HAP-1 (cell line): ENCODE data around the gene WDR70.
"Not testable (repeated sequence)": the region's sequence is repeated elsewhere in the genome, so short reads cannot be mapped to it uniquely, and the experiment has no call there.

ENCODE experiments used
- DNase-seq, 2 experiments: peaks; one replicate each; pipeline ENCODE4 v3.0.0-alpha.2; 2016 to 2020; ENCODE audit warnings: low spot score in 2 of 2
- H3K27me3 ChIP-seq: fragments of 250-450 bp; sonication (Bioruptor Pico); 2 replicates; pipeline ENCODE4 v1.5.1; 2020; ENCODE audit warnings: low read depth, mild to moderate bottlenecking, moderate library complexity
- H3K36me3 ChIP-seq: fragments of 250-450 bp; sonication (Bioruptor Pico); replicated peaks from 2 replicates; pipeline ENCODE4 v1.5.1; 2020; ENCODE audit warnings: mild to moderate bottlenecking
- H3K4me1 ChIP-seq: fragments of 250-450 bp; sonication (Bioruptor Pico); 2 replicates; pipeline ENCODE4 v1.5.1; 2020; ENCODE audit warnings: mild to moderate bottlenecking
- H3K4me3 ChIP-seq: fragments of 250-450 bp; sonication (Bioruptor Pico); 2 replicates; pipeline ENCODE4 v1.5.1; 2020; ENCODE audit warnings: mild to moderate bottlenecking, moderate library complexity
- H3K9me3 ChIP-seq: fragments of 250-450 bp; sonication (Bioruptor Pico); 2 replicates; pipeline ENCODE4 v1.5.1; 2020; ENCODE audit warnings: mild to moderate bottlenecking, moderate library complexity
- in situ Hi-C: fragments of 300-500 bp; cut with MboI; formaldehyde crosslinking; loops from 3 replicates; pipeline ENCODE4 v1.14.3; 2020; ENCODE audit warnings: low sequenced_read_pairs, inconsistent platforms, mixed read lengths

Gene WDR70

DNA sequence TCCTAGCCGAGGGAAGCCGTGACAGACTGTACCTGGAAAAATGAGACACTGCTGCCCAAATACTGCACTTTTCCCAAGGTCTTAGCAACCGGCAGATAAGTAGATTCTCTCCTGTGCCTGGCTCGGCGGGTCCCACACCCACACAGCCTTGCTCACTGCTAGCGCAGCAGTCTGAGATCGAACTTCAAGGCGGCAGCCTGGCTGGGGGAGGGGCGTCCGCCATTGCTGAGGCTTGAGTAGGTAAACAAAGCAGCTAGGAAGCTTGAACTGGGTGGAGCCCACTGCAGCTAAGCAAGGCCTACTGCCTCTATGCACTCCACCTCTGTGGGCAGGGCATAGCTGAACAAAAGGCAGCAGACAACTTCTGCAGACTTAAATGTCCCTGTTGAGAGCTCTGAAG, 309.8 kb downstream of the WDR70 start:
- DNase-seq, H3K4me3 ChIP-seq, in situ Hi-C loops: not testable (repeated sequence)

DNA sequence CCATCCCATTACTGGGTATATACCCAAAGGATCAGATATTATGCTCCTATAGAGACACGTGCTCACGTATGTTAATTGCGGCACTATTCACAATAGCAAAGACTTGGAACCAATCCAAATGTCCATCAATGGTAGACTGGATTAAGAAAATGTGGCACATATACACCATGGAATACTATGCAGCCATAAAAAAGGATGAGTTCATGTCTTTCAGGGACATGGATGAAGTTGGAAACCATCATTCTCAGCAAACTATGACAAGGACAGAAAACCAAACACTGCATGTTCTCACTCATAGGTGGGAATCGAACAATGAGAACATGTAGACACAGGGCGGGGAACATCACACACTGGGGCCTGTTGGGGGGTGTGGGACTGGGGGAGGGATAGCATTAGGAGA, 315.2 kb downstream of the WDR70 start:
- H3K9me3 ChIP-seq, H3K36me3 ChIP-seq, H3K4me1 ChIP-seq, in situ Hi-C loops, DNase-seq, H3K4me3 ChIP-seq, H3K27me3 ChIP-seq: not testable (repeated sequence)

More for the DNA sequence above, 309.8 kb downstream of the WDR70 start:
- H3K27me3 ChIP-seq, H3K36me3 ChIP-seq, H3K4me1 ChIP-seq, H3K9me3 ChIP-seq: not testable (repeated sequence)

DNA sequence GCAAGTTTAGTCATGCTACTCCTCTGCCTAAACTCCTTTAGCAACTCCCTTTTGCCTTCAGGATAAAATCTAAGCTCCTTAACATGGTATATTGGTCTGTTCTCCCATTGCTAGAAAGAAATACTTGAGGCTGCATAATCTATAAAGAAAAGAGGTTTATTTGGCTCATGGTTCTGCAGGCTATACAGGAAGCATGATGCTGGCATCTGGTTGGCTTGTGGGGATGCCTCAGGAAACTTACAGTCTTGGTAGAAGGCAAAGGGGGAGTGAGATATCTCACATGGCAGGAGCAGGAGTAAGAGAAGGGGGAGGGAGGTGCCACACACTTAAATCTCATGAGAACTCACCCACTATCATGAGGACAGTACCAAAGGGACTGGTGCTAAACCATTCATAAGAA, 315.7 kb downstream of the WDR70 start:
- in situ Hi-C loops = no loop called here
- H3K27me3 ChIP-seq = no peaks in the 10 kb centered on the region
- H3K36me3 ChIP-seq = no peaks in the 10 kb centered on the region
- no peak for DNase-seq
- H3K4me3 ChIP-seq = no peak overlapping the region
- H3K9me3 ChIP-seq = no peaks in the 10 kb centered on the region
- H3K4me1 ChIP-seq = no peaks in the 10 kb centered on the region

DNA sequence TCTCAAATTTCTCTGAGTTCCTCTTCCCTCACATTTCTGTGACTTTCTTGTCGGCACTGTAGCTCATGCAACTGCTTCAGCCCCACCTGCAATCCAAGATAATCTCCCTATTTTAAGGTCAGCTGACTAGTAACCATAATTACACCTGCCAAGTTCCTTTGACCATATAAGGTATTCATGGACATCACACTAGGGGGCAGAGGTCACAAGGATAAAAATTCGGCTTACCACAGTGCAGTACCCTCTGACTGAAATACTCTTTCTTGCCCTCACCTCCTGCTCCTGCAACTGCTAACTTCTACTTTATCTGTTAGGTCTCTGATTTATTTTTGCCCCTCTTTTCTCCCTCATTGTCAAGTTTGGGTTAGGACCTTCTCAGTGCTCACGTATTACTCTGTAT, 316.5 kb downstream of the WDR70 start:
- Histone ChIP-seq H3K27me3 (no peaks in the 10 kb centered on the region), H3K36me3 (no peaks in the 10 kb centered on the region), H3K4me1 (no peaks in the 10 kb centered on the region), H3K4me3 (no peak overlapping the region), H3K9me3 (no peaks in the 10 kb centered on the region)
- DNase-seq = no peak
- in situ Hi-C loops = no loop called here

DNA sequence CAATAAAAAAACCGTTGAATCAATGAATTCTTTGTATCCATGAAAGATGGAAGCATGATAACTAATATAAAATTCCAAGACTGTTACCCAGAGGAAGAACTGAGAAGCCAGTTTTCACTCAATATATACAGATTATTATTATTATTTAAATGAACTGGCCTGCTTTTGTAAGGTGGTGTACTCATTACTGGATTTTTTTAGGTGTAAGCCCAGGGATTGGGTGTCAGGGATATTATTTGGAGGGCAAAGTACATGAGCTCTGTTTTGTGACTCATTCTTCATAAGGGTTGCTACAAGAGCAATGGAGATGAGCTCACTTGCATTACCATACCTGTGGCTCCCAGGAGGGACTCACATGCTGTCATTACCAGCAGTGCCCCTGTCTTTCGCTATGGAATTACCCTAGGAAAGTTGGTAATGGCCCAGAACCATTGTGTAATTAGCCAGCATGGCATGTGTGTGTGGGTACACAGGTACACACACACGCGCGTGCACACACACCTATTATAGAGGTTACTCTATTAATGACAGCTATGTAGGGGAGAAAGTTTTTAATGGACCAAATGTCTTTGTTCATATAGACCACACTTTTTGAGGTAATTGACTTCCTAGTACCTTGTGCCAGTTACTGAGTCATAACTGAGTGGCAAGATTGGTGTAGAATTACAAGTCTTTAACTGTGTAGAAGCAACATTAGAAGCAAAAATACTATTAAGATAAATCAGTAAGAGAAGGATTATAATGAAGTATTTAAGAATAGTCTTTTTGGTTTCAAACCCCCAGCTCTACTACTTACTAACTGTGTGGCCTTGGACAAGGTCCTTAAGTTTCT, 317.3 kb downstream of the WDR70 start:
- no peaks in the 10 kb centered on the region for H3K9me3 ChIP-seq
- DNase-seq = no peak
- no peaks in the 10 kb centered on the region for H3K27me3 ChIP-seq
- no peaks in the 10 kb centered on the region for H3K4me1 ChIP-seq
- H3K4me3 ChIP-seq = no peak overlapping the region
- in situ Hi-C loops = no loop called here
- H3K36me3 ChIP-seq = no peaks in the 10 kb centered on the region

DNA sequence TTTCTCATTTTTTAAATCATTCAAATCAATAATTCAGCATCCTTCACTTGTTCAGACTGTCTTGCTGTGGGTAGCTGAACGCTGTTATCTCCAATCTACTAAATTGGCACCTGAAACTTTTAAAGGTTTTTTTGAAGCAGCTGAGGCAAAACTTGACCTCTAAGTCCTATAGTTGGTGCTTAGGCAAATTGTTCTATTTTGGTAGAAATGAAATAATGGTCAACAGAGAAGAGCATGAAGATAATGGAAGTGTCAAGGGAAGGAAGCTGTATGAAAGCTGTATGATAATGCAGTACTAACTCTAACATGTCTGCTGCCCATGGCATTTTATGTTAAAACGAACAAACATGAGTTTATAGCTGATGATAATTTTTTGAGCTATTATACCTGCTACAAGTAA, 322.8 kb downstream of the WDR70 start:
- H3K36me3 ChIP-seq = no peaks in the 10 kb centered on the region
- H3K4me1 ChIP-seq = no peaks in the 10 kb centered on the region
- no peaks in the 10 kb centered on the region for H3K9me3 ChIP-seq
- H3K27me3 ChIP-seq = no peaks in the 10 kb centered on the region
- in situ Hi-C loops = no loop called here
- no peak for DNase-seq
- H3K4me3 ChIP-seq = no peak overlapping the region

DNA sequence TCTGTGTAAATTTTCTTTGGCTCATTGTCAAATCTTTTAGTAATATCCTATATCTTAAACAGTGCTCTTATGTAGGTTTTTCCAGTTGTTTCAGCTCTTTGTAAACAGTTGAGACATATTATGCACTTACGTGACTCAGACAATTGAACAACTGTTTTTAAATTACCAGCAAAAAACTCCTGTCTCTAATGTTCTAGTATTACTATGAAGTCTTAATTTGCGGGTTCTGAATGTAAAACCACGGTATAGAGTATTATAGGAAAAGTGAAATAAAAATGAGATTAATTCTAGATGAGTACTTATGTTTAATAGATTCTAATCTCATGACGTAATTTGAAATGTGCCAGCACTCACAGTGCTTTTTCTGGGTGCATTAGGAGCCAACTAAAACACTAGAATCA, 324.7 kb downstream of the WDR70 start:
- Histone ChIP-seq H3K9me3 (no peaks in the 10 kb centered on the region), H3K36me3 (no peaks in the 10 kb centered on the region)

DNA sequence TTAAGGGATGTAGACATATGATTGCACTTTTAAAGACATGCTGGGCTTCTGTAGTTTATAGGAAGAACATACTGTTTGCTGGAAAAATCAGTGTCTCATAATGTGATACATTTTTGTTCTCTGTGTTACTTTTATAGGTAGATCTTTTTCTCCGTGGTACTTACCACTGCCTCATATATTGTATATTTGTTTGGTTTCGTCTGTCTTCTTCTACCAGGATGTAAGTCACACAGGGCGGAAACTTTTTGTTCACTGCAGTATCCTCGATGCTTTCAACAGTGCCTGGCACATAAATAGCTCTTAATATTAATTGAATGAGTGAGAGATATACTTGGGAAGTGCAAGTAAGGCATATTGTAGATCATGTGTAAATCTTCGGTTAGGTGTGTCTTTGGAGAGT, 325.3 kb downstream of the WDR70 start:
- no peaks in the 10 kb centered on the region for H3K36me3 ChIP-seq
- no peaks in the 10 kb centered on the region for H3K4me1 ChIP-seq
- H3K27me3 ChIP-seq = no peaks in the 10 kb centered on the region
- H3K9me3 ChIP-seq = no peaks in the 10 kb centered on the region
- in situ Hi-C loops = no loop called here
- H3K4me3 ChIP-seq = no peak overlapping the region
- DNase-seq = no peak

More for the DNA sequence above, 324.7 kb downstream of the WDR70 start:
- DNase-seq = no peak
- no peaks in the 10 kb centered on the region for H3K4me1 ChIP-seq
- H3K4me3 ChIP-seq = no peak overlapping the region
- no peaks in the 10 kb centered on the region for H3K27me3 ChIP-seq
- in situ Hi-C loops = no loop called here

DNA sequence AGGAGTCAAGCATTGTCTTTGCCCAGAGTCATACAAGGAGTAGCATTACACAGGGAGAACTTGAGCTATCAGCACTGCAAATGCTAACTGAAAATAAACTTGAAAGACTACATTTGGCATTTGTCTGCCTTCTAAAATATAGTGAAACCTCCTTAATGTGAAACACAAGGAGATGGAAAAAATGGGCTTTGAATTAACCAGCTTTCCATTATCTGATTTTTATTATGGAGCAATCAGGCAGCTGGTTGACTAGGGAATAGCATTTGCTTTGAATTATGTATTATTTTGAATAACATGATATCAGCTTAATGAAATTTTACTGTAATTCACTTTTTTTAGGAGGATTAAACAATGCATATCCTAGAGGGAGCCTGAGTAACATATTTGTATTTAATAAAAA, 329.9 kb downstream of the WDR70 start:
- Histone ChIP-seq H3K4me3 (no peak overlapping the region), H3K27me3 (no peaks in the 10 kb centered on the region), H3K36me3 (no peaks in the 10 kb centered on the region), H3K9me3 (no peaks in the 10 kb centered on the region), H3K4me1 (no peaks in the 10 kb centered on the region)
- DNase-seq = no peak
- in situ Hi-C loops = no loop called here

DNA sequence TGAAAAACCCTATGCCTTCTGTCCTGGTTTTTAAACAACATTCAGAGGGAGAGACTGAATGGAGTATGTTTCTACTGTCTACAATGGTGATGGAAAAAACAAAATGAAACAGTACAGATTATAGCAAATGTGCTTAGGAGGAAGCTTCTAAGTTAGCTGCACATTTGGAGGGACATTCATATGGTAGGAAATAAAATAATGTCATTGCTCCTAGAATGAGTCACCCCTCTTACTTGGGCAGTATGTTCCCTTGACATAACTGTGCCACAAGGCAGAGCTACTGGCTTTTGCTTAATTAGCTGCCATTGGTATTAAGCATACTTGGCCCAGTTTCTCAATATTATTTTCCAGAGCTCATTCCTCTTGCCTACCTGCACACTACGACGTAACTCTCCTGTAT, 331.8 kb downstream of the WDR70 start:
- in situ Hi-C loops = no loop called here
- Histone ChIP-seq H3K4me1 (no peaks in the 10 kb centered on the region), H3K36me3 (no peaks in the 10 kb centered on the region), H3K4me3 (no peak overlapping the region), H3K27me3 (no peaks in the 10 kb centered on the region), H3K9me3 (no peaks in the 10 kb centered on the region)
- no peak for DNase-seq

DNA sequence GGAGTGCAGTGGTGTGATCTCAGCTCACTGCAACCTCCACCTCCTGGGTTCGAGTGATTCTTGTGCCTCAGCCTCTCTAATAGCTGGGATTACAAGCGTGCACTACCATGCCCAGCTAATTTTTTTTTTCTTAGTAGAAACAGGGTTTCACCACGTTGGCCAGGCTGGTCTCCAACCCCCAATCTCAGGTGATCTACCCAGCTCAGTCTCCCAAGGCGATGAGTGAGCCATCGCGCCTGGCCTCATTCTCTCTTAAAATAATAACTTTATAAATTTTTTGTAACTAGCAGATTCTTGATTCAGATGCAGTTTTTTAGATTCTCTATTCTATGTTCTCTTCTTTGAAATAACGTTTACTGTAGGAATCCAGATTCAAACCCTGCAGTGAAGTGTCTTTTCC, 333.6 kb downstream of the WDR70 start:
- Histone ChIP-seq H3K9me3 (no peaks in the 10 kb centered on the region), H3K27me3 (no peaks in the 10 kb centered on the region), H3K4me1 (no peaks in the 10 kb centered on the region; the same call in 1 of the 2 replicates), H3K36me3 (no peaks in the 10 kb centered on the region), H3K4me3 (no peak overlapping the region)
- DNase-seq = no peak
- in situ Hi-C loops = no loop called here

DNA sequence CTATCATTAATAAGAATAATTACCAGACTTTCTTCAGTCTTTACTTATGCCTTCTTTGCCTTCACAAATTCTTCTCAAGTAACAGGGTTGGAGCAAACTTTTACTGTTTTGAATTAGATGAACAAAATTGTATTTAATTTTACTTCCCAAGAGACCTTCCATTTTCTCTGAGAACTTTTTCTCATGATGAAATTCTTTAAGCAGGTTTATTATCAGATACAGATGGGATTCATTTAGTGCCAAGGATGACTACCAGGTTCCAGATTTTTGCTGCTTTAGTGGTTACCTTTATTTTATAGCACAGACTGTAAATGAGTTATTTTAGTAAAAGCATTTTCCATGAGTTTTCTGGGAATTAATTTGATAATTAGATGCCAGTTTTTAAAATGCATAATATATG, 335.6 kb downstream of the WDR70 start:
- no peaks in the 10 kb centered on the region for H3K27me3 ChIP-seq
- in situ Hi-C loops = no loop called here
- no peaks in the 10 kb centered on the region for H3K36me3 ChIP-seq
- no peak for DNase-seq
- H3K4me1 ChIP-seq = no peaks in the 10 kb centered on the region; the same call in 1 of the 2 replicates
- no peak overlapping the region for H3K4me3 ChIP-seq
- H3K9me3 ChIP-seq = no peaks in the 10 kb centered on the region

DNA sequence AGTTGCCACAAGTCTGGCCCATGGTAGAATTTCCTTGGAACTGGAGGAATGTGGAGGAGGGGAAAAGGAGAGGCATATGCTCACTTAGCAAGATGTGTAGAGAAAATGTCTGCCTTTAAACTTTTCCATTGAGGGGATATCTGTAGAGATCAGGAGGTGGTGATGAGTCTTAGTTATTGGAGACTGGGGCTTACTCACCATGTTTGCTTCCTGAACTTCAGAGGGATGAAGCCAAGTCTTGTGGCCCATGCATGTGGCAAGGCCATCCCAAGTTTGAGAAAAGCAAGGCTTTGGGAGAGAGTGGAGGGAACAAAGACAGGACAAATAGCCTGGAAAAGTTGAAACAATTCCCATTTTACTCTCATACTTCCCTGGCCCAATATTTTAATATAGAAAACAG, 336.2 kb downstream of the WDR70 start:
- H3K36me3 ChIP-seq = no peaks in the 10 kb centered on the region
- DNase-seq = no peak
- no peaks in the 10 kb centered on the region; the same call in 1 of the 2 replicates for H3K4me1 ChIP-seq
- in situ Hi-C loops = no loop called here
- H3K9me3 ChIP-seq = no peaks in the 10 kb centered on the region
- H3K4me3 ChIP-seq = no peak overlapping the region
- H3K27me3 ChIP-seq = no peaks in the 10 kb centered on the region

DNA sequence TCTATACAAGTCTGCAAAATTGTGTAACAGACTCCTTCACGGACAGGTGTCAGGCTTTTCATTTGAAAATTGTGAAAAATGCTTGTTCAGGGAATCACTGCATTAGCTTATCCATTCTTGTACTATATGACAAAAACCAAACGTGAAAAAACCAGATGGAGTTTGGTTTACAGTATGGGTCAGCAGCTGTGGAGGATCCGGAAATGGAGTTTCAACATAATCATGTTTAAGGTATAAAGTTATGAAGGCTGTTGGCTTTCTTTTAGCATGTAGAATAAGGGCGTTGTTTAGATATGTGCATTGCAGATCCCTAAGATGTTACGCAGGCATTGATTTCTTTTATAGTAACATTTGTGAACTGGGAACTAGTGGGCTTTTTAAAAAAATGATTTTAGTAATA, 336.9 kb downstream of the WDR70 start:
- Histone ChIP-seq H3K9me3 (no peaks in the 10 kb centered on the region), H3K4me1 (no peaks in the 10 kb centered on the region; the same call in 1 of the 2 replicates), H3K36me3 (no peaks in the 10 kb centered on the region), H3K27me3 (no peaks in the 10 kb centered on the region), H3K4me3 (no peak overlapping the region)
- in situ Hi-C loops = no loop called here
- no peak for DNase-seq

DNA sequence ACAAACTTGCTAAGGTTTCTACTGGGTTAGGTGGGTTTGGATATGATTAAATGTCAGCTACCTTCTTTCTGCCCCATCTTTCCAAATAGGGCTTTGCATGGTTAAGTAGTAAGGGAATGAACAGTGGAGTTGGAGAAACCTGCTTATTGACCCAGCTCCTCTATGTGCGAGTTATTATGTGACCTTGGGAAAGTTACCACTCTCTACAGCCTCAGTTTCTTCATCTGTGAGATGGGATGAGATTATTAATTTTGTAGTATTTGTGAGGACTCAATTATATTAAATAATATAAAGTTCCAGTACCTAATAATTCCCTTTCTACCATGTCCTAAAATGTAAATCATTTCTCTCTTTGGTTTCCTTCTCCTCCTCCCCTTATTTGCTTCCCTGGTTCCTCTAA, 337.3 kb downstream of the WDR70 start:
- Histone ChIP-seq H3K36me3 (no peaks in the 10 kb centered on the region), H3K4me1 (no peaks in the 10 kb centered on the region; the same call in 1 of the 2 replicates), H3K27me3 (no peaks in the 10 kb centered on the region), H3K4me3 (no peak overlapping the region), H3K9me3 (no peaks in the 10 kb centered on the region)
- in situ Hi-C loops = no loop called here
- no peak for DNase-seq
